GM18858 (cell line): ENCODE measurements around the gene CYP2W1.
"Not testable (repeated sequence)": the region's sequence is repeated elsewhere in the genome, so short reads cannot be mapped to it uniquely, and the experiment has no call there.

Source experiments
- ATAC-seq: cut with Tn5 transposase; IDR thresholded peaks from one replicate; pipeline ENCODE4 v1.9.1; 2021; ENCODE audit not compliant: unreplicated experiment

Gene CYP2W1

GRCh38 chr7:996079-996872 is 13.3 kb downstream of the CYP2W1 start:
- ATAC-seq, result no peak

GRCh38 chr7:997404-998395 is 14.7 kb downstream of the CYP2W1 start:
- ATAC-seq, result no peak

DNA sequence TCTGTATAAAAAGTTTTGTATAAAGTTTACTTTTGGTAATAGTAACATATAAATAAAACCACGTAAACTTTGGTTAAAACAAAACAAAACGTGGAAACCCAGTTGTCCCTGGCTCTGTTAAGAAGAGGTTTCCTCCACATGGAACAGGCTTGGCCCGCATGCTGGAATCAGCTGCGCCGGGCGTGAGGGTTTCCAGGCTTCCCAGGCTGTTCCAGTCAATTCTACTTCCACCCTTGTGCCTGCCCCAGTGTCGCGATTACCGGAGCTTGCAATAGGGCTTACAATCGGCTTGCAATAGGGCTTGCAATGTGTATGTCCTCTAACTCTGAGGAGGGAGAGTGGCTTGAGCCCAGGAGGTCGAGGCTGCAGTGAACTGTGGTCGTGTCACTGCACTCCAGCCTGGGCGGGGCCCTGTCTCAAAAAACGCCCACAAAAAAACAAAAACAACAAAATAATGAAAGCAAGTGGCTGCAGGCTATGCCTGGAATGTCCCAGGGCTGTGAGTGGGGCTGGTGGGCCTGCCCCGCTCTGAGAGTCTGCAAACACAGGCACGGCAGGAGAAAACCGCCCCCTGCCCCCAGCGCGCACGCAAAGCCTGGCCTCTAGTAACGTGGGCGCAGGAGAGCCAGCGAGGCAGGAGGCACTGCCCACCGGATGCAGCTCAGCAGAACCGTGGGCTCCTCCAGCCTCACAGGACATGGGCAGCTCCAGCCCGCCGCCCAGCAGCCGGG is 16.3 kb downstream of the CYP2W1 start:
- no peak for ATAC-seq

DNA sequence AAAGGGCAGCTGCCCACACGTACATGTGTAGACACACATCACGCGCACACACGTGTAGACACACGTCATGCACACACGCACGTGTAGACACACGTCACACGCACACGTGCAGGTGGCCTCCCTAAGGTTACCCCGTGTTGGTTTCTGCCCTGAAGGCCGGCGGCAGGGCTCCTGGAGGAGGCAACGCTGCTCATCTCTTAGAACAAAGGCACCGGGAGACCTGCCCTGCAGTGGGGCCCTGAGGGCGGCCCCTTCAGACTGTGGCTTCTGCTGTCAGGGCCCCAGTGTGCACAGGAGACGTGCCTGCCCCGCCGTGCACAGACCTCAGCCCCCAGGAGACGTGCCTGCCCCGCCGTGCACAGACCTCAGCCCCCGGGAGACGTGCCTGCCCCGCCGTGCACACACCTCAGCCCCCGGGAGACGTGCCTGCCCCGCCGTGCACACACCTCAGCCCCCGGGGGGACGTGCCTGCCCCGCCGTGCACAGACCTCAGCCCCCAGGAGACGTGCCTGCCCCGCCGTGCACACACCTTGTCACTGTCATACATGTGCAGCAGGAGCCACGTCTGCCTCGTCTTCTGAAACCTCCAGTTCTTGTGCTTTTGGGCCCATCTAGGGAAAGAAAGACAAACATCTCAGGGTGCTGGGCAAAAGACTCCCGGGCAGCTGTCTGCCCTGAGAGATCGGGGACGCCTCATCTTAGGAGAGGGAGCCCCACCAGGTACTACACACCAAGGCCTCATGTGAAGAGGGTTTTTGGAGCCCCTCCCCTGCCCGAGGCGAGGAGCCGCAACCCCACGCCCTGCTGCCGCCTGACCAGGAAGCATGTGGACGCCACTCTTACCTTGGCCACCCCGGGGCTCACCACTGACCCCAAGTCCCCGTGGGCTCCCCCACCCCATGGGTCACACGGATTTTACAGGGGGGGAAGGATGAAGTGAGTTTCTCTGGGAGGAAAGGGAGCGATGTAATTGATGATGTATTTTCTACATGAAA is 17.3 kb downstream of the CYP2W1 start:
- no peak for ATAC-seq

DNA sequence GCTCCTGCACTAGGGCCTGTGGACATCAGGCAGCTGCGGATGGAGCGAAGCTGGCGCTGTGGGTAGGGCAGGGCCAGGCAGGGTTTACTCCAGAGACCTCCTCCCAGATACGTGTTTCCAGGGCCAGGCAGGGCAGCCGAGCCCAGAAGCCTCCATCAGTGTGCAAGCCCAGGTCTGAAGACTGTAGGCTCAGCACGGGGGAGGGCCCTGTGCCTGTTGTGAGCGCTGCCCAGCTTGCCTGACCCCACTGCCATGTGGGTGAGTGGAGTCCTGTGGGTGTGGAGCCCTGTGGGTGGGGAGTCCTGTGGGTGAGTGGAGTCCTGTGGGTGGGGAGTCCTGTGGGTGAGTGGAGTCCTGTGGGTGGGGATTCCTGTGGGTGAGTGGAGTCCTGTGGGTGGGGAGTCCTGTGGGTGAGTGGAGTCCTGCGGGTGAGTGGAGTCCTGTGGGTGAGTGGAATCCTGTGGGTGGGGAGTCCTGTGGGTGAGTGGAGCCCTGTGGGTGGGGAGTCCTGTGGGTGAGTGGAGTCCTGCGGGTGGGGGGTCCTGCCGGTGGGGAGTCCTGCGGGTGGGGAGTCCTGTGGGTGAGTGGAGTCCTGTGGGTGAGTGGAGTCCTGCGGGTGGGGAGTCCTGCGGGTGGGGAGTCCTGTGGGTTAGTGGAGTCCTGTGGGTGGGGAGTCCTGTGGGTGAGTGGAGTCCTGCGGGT is 18.2 kb downstream of the CYP2W1 start:
- not testable (repeated sequence) for ATAC-seq

- not testable (repeated sequence) for ATAC-seq
Observed at GRCh38 chr7:1002026-1002425, 19.0 kb downstream of the CYP2W1 start.

GRCh38 chr7:1002445-1002844 is 19.5 kb downstream of the CYP2W1 start:
- not testable (repeated sequence) for ATAC-seq

- ATAC-seq, result no peak
Observed at GRCh38 chr7:1004018-1004852, 21.3 kb downstream of the CYP2W1 start.

DNA sequence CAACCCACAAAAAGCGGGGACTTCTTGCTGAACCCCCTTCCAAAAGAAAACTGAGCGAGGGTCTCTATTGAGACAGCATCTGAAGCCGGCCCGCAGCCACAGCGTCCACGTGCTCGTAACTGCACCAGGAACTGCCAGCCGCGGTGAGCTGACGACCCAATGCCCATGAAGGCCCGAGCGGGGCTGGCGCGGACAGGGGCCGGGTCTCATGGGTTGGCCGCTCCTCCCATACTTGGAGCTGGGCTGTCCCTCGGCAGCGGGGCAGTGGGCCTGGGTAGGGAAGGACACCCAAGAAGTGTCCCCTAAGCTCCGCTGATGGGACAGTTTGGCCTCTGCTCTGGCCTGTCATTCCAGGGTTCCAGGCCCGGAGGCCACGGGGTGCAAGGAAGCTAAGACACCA is 22.3 kb downstream of the CYP2W1 start:
- ATAC-seq, result no peak

DNA sequence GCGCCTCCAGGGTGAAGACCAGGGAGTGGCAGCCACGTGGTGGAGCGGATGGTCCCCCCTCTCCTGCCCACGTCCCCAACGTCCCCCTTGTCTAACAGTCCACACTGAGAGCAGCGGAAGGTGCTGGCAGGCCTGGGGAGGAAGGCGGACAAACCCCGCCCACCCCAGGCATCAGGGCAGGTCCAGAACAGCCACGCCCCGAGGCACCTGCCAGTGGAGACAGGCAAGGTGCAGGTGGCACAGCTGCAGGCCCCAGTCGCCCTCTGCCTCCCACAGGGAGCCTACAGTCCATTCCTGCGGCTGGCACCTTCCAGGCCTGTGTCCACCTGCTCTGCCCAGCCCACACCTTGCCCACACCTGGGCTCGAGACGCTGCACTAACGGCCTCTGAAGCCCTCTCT is 24.9 kb downstream of the CYP2W1 start:
- ATAC-seq, result no peak

DNA sequence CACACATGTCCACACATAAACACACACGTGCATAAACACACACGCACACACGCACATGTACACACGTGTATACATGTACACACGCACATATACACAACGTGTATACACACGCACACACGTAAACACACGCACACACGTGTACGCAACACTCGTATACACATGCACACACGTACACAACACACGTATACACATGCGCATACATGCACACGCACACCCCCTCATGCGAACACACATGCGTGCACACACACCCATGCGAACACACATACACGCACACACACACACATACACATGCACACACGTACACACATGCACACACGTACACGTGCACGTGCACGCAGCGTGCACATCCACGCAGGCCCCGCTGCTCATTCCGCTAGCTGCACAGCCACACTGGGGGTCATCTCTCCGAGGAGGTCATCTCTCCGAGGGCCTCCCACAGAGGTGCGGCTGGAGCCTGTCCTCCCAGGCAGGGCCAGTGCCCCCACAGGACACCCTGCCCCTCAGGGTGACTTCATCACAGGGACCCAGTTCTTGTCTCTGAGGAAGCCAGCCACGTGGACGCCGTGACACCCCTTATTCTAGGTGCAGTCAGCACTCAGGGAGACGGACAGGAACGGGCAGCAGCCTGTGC is 25.9 kb downstream of the CYP2W1 start:
- ATAC-seq, result no peak

DNA sequence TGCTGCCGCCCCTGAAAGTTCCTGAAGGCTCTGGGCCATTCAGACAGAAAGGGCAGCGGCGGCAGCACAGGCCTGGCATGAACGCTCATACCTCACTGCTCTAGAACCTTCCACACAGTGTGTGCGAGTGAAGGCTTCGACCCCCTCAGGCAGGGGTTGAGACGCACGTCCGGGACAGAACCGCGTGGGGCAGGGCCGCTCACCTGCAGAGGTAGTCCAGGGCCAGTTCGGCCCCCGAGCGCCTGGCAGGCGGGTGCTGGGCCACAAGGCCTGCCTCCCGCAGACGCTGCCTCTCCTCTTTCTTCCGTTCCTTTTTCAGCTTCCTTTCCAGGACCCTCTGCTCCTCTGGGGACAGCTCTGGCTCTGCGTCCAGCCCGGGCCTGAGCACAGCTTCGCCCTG is 26.8 kb downstream of the CYP2W1 start:
- no peak for ATAC-seq

DNA sequence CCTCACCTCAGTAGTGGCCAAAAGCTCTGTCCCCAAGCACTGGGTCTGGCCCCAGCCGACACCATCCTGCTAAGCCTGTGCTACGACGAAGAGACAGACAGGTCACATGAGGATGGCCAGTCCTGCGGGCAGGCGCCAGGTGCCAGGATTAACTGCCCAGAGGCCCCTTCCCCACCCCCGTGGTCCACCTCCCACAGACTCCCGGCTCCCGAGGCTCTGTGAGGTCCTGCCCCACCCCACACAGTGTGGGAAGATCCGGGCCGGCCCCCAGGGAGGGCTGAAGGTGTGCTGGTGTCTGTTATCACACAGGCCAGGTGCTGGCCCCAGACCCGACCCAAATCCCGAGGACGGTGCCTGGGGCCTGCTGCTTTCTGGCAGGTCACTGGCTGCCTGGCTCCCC is 27.2 kb downstream of the CYP2W1 start:
- no peak for ATAC-seq

GRCh38 chr7:1011297-1012003 is 28.5 kb downstream of the CYP2W1 start:
- ATAC-seq, result no peak

- ATAC-seq, result no peak
Observed at GRCh38 chr7:1012004-1012715, 29.2 kb downstream of the CYP2W1 start.

DNA sequence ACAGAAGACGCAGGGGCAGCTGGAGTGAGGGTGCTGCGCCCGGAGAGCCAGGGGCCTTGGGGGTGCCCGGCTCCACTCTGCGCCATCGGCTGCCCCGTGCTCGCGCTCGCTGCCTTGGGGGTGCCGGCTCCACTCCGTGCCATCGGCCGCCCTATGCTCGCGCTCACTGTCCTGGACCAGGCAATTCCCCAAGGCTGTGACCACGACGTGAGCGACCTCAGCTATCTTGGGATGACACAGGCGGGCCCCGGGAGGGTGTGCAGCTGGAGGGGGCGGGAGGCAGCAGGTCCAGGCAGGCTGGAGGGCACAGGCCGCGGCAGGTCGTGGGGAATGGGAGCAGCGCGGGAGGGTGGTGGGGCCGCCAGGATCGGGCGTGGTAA is 29.7 kb downstream of the CYP2W1 start:
- no peak for ATAC-seq

DNA sequence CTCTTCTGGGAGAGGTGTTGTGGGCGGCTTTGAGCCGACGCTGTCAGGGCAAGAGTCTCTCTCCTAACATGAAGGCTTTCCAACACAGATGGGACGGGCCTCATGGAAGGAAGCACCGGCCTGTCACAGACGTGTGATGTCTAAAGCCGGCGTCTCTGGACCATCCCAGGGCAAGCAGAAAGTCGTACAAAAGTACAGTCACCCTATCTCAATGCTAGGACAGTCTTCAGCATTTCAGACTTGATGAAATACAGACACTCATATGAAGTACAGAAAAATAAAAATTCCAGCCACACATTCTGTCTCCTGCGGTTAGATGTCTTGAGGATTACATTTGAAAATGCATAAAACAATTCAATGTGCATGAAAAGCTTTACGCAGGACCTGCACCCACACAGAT is 30.6 kb downstream of the CYP2W1 start:
- ATAC-seq, result no peak
